ENCODE measurements around the gene RDH13.

DNA sequence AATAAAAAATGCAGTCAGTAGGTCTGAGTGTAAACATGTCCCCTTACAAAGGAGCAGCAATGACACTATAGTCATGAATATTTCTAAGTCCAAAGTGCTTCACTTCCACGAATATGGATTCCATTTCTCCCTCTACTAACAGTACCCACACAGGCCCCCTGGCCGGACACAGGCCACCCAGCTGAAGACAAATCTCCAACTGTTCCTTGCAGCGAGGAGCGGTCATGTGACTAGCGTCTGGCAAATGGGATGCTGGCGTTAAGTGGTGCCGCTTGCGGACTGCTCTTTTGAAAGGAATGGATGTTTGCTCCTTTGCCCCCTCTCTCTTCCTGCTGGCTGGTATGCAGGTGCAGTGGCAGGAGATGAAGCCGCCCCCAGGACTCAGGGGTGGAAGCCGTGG lies 38.3 kb upstream of the RDH13 start:
- TF ChIP-seq, protein P1, sequence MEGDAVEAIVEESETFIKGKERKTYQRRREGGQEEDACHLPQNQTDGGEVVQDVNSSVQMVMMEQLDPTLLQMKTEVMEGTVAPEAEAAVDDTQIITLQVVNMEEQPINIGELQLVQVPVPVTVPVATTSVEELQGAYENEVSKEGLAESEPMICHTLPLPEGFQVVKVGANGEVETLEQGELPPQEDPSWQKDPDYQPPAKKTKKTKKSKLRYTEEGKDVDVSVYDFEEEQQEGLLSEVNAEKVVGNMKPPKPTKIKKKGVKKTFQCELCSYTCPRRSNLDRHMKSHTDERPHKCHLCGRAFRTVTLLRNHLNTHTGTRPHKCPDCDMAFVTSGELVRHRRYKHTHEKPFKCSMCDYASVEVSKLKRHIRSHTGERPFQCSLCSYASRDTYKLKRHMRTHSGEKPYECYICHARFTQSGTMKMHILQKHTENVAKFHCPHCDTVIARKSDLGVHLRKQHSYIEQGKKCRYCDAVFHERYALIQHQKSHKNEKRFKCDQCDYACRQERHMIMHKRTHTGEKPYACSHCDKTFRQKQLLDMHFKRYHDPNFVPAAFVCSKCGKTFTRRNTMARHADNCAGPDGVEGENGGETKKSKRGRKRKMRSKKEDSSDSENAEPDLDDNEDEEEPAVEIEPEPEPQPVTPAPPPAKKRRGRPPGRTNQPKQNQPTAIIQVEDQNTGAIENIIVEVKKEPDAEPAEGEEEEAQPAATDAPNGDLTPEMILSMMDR (IDR thresholded peaks at IDR 0.05), result no peak
- no peak for TF ChIP-seq POLR2A (IDR thresholded peaks at IDR 0.05)

Measured in vagina (tissue), 2 donors.